ENCODE data around the gene SPATS2. TPM values are rescaled to one million over a fixed set of nuclear protein-coding genes. Genes with fewer than 3 reads are reported as not detected.

The SPATS2 gene
- total RNA-seq, 1 experiment from 2014 or later: 43.1 TPM

DNA sequence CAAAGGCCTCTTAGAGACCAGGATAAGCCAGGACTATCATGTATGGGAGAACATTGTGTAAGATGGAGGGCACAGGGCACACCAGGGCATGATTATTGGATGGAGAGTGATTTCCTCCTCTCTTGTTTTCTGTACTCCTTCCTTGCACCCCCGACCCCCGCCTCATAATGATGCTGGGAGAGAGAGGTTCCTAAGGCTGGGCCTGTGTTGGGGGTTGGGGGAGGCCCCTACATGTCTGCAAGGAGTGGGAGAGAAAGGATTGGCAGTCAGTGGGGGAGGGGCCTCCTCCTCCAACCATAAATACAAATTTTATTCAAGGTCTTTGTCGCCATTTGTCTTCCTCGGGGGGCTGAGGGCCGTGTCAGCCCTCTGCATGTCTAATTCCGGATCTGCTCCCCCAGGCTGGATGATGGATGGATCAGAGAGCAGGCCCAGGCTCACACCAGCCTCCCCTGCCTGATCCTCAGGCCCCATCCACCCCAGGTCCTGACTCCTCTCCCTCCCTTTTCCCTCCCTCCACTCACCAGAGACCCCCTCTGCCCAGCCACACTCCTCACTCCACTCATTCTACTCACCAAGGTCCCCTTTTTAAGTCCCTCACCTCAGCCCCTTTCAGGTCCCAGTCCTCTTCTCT, 28.3 kb upstream of the SPATS2 start:
- BruUV-seq (replicated peaks): no TSS peak
- Mint-ChIP-seq H3K36me3 (ENCODE audit: insufficient read depth, unreplicated experiment) (peaks cover 5% of the 10 kb centered on the region), H3K27me3 (ENCODE audit: insufficient read depth, unreplicated experiment) (no peaks in the 10 kb centered on the region), H3K27ac (ENCODE audit: unreplicated experiment) (no peak overlapping the region), H3K4me1 (ENCODE audit: low read depth, unreplicated experiment) (peaks cover 11% of the 10 kb centered on the region), H3K4me3 (ENCODE audit: unreplicated experiment) (no peak overlapping the region), H3K9me3 (ENCODE audit: unreplicated experiment) (no peaks in the 10 kb centered on the region)
- CTCF ChIA-PET: interaction anchor here (1.5 to 3.8 kb wide), 2 partner anchors 8 to 16 kb away, joined by 3 to 49 read pairs; partner anchors contain the start of genes DNAJC22 and TROAP
- no peaks in the 10 kb centered on the region for H3K9me3 ChIP-seq
- H3K27me3 ChIP-seq (replicated peaks; ENCODE audit: control insufficient read depth, insufficient read depth, low read length): no peaks in the 10 kb centered on the region
- no peak for DNase-seq
- H3K4me3 ChIP-seq (ENCODE audit: low read depth, low read length): no peak overlapping the region
- POLR2A ChIA-PET: no interaction called here
- peaks cover 5% of the 10 kb centered on the region for H3K4me1 ChIP-seq
- intact Hi-C loops (cut with micrococcal nuclease; ENCODE audit: unreplicated experiment): no loop called here
- TF ChIP-seq, protein P1, sequence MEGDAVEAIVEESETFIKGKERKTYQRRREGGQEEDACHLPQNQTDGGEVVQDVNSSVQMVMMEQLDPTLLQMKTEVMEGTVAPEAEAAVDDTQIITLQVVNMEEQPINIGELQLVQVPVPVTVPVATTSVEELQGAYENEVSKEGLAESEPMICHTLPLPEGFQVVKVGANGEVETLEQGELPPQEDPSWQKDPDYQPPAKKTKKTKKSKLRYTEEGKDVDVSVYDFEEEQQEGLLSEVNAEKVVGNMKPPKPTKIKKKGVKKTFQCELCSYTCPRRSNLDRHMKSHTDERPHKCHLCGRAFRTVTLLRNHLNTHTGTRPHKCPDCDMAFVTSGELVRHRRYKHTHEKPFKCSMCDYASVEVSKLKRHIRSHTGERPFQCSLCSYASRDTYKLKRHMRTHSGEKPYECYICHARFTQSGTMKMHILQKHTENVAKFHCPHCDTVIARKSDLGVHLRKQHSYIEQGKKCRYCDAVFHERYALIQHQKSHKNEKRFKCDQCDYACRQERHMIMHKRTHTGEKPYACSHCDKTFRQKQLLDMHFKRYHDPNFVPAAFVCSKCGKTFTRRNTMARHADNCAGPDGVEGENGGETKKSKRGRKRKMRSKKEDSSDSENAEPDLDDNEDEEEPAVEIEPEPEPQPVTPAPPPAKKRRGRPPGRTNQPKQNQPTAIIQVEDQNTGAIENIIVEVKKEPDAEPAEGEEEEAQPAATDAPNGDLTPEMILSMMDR (IDR thresholded peaks at IDR 0.05; ENCODE audit: insufficient read depth in 1 of 2, low read depth in 1 of 2, low read length in 1 of 2, severe bottlenecking in 1 of 2, unreplicated experiment in 1 of 2): no peak
- no peaks in the 10 kb centered on the region for H3K36me3 ChIP-seq (ENCODE audit: control insufficient read depth, insufficient read depth, low read length)

DNA sequence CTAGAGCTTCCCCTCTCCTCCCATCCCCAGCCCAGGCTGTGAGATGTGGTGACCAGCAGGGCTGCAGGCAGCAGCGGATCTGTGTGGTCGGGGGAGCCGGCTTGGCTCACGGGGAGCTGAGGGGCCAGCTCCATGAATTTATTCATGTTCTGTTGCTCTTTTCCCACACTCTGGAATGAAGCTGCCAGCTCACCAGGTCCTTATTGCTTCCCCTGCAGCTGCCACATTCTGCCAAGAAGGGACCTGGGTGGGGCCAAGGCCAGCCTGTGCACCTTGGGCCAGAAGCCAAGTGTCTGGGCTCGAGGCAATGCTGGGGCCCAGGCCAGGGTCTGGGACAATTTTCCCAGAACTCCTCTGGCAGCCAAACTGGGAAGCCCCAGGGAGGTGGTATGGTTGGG, 27.8 kb upstream of the SPATS2 start:
- H3K4me1 Mint-ChIP-seq (ENCODE audit: low read depth, unreplicated experiment): peaks cover 11% of the 10 kb centered on the region
- no peak overlapping the region for H3K4me3 Mint-ChIP-seq (ENCODE audit: unreplicated experiment)
- H3K27me3 Mint-ChIP-seq (ENCODE audit: insufficient read depth, unreplicated experiment): no peaks in the 10 kb centered on the region
- ChIA-PET POLR2A (no interaction called here), CTCF (interaction anchor here (1.5 to 3.8 kb wide), 2 partner anchors 7 to 16 kb away, joined by 3 to 49 read pairs; partner anchors contain the start of genes DNAJC22 and TROAP)
- peaks cover 5% of the 10 kb centered on the region for H3K36me3 Mint-ChIP-seq (ENCODE audit: insufficient read depth, unreplicated experiment)
- Histone ChIP-seq H3K27me3 (replicated peaks; ENCODE audit: control insufficient read depth, insufficient read depth, low read length) (no peaks in the 10 kb centered on the region), H3K4me1 (peaks cover 5% of the 10 kb centered on the region), H3K4me3 (ENCODE audit: low read depth, low read length) (no peak overlapping the region), H3K9me3 (no peaks in the 10 kb centered on the region), H3K36me3 (ENCODE audit: control insufficient read depth, insufficient read depth, low read length) (no peaks in the 10 kb centered on the region)
- intact Hi-C loops (cut with micrococcal nuclease; ENCODE audit: unreplicated experiment): no loop called here
- TF ChIP-seq, protein P1 (IDR thresholded peaks at IDR 0.05; ENCODE audit: insufficient read depth in 1 of 2, low read depth in 1 of 2, low read length in 1 of 2, severe bottlenecking in 1 of 2, unreplicated experiment in 1 of 2): no peak
- DNase-seq: no peak
- BruUV-seq (replicated peaks): no TSS peak
- no peaks in the 10 kb centered on the region for H3K9me3 Mint-ChIP-seq (ENCODE audit: unreplicated experiment)
- no peak overlapping the region for H3K27ac Mint-ChIP-seq (ENCODE audit: unreplicated experiment)

DNA sequence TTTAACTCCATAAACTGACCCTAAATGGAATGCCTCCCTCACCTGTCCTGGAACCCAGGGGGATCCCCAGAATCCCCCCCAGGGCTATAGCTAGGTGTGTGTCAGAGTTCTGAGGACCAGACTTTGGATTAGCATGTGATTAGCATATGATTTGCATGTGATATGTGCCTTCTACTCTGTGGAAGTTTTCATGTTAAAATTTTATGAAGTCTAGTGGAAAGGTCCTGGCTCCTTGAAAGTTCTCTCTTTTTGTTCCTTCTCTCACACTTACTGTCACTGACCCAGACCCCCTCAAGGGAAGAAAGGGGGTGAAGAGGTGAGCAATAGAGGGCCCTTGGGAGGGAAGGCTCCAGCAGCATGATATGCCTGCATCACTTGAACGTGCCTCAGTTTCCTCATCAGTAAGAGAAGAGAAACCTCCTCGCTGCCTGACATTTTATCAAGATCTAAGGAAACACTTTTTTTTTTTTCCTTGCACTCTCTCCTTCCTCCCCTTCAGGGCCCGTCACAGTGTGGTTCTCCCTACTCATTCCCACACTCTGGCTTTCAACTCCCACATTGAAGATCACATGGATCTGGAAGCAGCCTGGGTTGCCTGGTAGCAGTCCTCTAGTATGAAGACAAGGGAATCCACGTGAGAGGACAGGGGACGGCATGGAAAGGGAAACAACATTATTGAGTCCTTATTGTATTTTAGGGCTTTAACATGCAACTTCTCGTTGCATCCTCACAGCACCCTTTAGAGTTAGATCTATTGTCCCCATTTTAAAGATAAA, 27.0 kb upstream of the SPATS2 start:
- Histone ChIP-seq H3K27me3 (replicated peaks; ENCODE audit: control insufficient read depth, insufficient read depth, low read length) (no peaks in the 10 kb centered on the region), H3K4me1 (peaks cover 5% of the 10 kb centered on the region), H3K4me3 (ENCODE audit: low read depth, low read length) (no peak overlapping the region), H3K9me3 (no peaks in the 10 kb centered on the region), H3K36me3 (ENCODE audit: control insufficient read depth, insufficient read depth, low read length) (no peaks in the 10 kb centered on the region)
- intact Hi-C loops (cut with micrococcal nuclease; ENCODE audit: unreplicated experiment): no loop called here
- ChIA-PET POLR2A (interaction anchor here (1.2 kb wide), 1 partner anchor 18 kb away, joined by 4 read pairs; the partner anchor contains the start of gene TROAP), CTCF (interaction anchor here (2.9 kb wide), 1 partner anchor 8 kb away, joined by 36 read pairs; no protein-coding TSS in a partner anchor)
- Mint-ChIP-seq H3K27me3 (ENCODE audit: insufficient read depth, unreplicated experiment) (no peaks in the 10 kb centered on the region), H3K27ac (ENCODE audit: unreplicated experiment) (no peak overlapping the region), H3K4me1 (ENCODE audit: low read depth, unreplicated experiment) (peaks cover 11% of the 10 kb centered on the region), H3K4me3 (ENCODE audit: unreplicated experiment) (no peak overlapping the region), H3K9me3 (ENCODE audit: unreplicated experiment) (no peaks in the 10 kb centered on the region), H3K36me3 (ENCODE audit: insufficient read depth, unreplicated experiment) (peaks cover 5% of the 10 kb centered on the region)
- no TSS peak for BruUV-seq (replicated peaks)
- TF ChIP-seq, protein P1 (IDR thresholded peaks at IDR 0.05; ENCODE audit: insufficient read depth in 1 of 2, low read depth in 1 of 2, low read length in 1 of 2, severe bottlenecking in 1 of 2, unreplicated experiment in 1 of 2): no peak
- DNase-seq: no peak
